ENCODE results near the gene KCP. TPM values are rescaled to one million over a fixed set of nuclear protein-coding genes. Genes with fewer than 3 reads are reported as not detected.

KCP gene
- total RNA-seq, 4 donors from 2014 or later, result 0.46 to 3.3 (median 1.2) TPM

DNA sequence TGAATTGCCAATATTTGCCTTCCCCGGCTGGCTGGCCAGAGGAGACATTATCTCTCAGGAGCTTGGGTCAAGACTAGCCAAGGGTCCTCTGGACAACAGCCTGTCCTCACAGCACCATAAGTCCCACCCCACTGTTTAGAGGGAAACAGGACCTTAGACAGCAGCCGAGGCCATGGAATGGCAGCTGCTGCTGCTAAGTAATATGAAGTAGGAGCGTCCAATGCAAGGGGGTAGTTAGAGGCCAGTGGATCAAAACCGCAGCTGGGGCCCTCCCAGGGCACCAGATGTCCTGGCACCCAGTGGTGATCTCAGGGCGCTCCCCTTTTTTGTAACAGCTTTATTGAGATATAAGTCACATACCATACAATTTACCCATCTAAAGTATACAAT, 12.9 kb upstream of the KCP start:
- DNase-seq (ENCODE audit: low spot score) (no peak), ATAC-seq (ENCODE audit: low FRiP score) (no peak)
- TF ChIP-seq, protein P1, sequence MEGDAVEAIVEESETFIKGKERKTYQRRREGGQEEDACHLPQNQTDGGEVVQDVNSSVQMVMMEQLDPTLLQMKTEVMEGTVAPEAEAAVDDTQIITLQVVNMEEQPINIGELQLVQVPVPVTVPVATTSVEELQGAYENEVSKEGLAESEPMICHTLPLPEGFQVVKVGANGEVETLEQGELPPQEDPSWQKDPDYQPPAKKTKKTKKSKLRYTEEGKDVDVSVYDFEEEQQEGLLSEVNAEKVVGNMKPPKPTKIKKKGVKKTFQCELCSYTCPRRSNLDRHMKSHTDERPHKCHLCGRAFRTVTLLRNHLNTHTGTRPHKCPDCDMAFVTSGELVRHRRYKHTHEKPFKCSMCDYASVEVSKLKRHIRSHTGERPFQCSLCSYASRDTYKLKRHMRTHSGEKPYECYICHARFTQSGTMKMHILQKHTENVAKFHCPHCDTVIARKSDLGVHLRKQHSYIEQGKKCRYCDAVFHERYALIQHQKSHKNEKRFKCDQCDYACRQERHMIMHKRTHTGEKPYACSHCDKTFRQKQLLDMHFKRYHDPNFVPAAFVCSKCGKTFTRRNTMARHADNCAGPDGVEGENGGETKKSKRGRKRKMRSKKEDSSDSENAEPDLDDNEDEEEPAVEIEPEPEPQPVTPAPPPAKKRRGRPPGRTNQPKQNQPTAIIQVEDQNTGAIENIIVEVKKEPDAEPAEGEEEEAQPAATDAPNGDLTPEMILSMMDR (IDR thresholded peaks at IDR 0.05), result no peak

DNA sequence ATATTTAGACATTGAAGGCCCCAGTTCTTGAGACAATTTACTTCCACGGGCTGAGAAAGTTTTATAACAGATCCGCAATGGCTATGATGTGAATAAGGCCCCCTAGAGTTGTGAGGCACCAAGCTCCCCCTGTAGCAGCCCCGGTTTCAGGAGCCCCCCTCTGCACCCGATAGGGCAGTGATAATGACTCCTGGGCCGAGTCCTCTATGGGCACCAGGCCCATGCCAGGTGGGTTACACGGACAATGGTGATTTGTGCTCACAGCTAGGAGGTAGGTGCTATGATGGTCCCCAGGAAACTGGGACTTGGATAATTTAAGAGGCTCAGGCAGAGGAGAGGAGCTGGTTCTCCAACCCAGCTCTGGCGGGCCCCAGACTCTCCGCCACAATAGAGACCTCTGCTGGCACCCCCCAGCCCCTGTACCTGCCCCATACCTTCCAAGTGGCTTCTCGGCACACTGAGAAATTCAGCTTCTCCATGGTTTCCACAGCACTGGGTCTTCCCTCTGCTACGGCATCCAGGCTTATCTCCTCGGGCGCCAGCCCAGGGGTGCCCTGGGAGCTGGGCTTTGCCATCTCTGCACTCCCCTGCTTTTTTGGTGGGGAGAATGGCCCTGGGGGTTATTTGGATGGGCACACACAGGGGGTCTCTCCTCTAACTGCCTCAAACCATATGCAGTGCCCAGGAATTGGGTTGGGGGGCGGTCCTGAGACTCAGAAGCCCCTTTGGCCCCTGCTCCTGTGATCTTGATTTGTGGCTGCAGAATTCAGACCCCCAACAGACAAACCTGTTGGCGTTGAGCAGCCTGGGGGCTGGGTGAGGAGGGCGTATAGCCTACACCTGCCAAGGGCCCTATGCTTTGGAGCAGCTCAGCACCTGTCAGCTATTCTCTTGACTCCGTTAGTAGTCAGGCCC, 12.2 kb upstream of the KCP start:
- no peak for DNase-seq (ENCODE audit: low spot score)
- no peak for ATAC-seq (ENCODE audit: low FRiP score)

DNA sequence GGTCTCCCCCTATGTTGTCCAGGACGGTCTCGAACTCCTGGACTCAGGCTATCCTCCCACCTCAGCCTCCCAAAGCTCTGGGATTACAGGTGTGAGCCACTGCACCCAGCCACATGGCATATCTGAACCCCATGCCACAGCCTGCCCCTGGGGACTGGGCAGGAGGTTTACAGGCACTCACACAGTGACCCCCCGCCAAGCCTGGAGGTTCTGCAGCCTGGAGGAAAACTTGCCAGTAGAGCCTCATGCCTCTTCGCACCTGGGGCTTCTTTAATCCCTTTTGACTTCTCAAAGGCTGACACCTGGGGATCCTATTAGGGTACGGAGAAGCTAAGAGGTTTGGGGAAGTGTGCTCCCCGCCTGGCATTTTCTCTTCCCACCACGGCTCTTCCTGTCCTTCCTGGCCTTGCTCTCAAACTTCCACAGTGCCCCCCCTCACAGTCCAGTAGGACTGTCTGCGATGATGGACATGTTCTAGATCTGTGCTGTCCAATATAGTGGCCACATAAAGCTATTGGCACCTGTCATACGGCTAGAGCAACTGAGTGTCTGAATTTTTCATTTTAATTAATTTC, 11.4 kb upstream of the KCP start:
- no peak for DNase-seq (ENCODE audit: low spot score)
- TF ChIP-seq, protein P1 (IDR thresholded peaks at IDR 0.05), result no peak

More for the DNA sequence above, 12.2 kb upstream of the KCP start:
- TF ChIP-seq, protein P1 (IDR thresholded peaks at IDR 0.05), result no peak

DNA sequence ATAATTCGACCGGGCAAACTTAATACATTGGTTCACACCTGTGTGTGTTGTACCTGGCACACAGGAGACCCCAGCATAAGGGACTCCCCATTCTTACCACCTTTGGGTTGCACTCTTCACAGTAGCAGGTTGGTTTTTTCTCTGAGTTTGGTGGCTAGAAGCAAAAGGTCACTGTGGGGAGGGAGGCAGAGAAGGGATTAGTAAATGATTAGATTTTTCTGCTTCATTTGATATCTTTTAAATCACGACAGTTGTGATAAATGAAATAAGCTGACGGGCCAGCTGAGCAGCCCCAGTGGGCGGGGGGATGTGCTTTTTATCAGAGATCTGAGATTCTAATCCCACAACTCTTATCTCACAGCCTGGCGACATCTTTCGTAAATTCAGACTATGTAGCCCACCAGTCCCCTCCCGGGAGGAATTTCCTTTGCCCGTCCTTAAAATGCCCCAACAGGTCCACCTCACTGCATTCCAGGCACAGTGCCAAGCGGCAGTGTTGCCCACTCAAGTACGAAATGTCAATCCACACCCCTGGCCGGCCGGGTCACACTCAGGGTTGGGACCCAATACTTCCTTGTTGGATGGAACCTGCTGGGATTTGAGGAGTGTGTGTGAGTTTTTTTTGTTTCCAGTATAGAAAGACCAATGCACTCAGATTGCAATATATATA, 10.5 kb upstream of the KCP start:
- DNase-seq (ENCODE audit: low spot score) (no peak), ATAC-seq (ENCODE audit: low FRiP score) (no peak)
- TF ChIP-seq, protein P1 (IDR thresholded peaks at IDR 0.05), result no peak

More for the DNA sequence above, 11.4 kb upstream of the KCP start:
- no peak for ATAC-seq (ENCODE audit: low FRiP score)

DNA sequence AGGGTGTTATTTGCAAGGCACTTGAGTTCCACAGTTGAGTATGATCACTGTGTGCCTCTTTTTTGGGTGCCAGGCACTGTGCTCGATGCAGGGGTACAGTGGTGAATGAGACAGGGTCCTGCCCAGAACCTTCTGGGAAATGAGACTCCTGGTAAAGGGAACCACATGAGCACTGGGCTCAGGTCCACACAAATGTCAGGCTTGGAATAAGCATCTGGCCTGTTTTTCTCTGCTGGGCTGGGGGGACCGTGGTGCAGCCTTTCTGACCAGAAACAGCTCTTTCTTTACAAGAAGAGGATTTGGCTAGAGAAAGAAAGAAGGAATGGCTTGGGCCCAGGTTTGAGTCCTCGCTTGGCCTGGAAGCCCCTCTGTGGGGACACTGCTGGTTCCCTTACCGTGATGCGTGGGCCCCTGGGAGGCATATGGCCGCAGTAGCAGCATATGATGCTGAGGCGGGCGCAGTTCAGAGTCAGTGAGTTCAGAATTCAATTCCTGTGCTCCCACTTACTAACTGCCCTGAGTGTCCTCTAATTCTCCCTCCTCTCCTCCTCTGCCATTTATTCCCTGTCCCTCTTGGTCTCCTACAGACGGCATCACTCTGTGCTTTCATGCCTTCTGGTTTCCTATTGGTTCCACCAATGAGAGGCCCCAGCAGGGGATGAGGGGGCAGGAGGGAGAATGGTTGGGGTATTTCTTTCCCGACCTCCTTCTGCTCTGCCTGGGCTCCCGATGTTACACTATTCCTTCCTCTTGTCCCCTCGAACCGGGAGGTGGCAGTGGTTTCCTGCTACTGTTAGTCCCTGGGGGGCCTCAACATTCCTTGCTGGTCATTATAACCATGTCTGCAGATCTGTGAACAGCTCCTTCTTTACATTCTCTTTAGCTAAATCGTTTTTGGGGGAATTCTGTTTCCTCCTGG, 9.6 kb upstream of the KCP start:
- TF ChIP-seq, protein P1 (IDR thresholded peaks at IDR 0.05), result no peak
- no peak for DNase-seq (ENCODE audit: low spot score)
- ATAC-seq (ENCODE audit: low FRiP score), result no peak

DNA sequence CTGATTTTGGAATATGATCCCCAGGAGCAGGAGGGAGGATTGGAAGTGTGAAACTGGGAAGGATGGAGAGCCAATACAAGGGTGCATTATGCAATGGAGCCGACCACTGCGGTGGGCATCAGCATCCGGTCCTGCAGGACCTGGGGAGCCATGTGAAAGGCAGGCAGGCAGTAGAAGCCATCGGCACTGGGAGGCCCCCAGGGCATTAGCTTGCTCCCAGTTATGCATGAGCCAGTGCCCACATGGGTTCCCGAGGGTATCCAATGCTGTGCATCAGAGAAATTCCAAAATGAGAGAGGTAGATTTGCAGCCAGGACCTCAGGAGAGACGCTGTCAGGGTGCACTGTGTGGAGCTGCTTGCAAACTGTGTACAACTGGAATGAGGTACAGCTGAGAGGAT, 8.7 kb upstream of the KCP start:
- ATAC-seq (ENCODE audit: low FRiP score) (no peak), DNase-seq (ENCODE audit: low spot score) (no peak)
- TF ChIP-seq, protein P1 (IDR thresholded peaks at IDR 0.05), result no peak

All from omental fat pad (tissue), 4 donors.